ENCODE measurements around the gene SPINT3. TPM values are rescaled to one million over a fixed set of nuclear protein-coding genes. Genes with fewer than 3 reads are reported as not detected.

Gene SPINT3
- total and polyA plus RNA-seq, 9 donors = not detected

- H3K27me3 ChIP-seq = no peaks in the 10 kb centered on the region
- H3K4me3 ChIP-seq = no peak overlapping the region
- TF ChIP-seq POLR2A (IDR thresholded peaks at IDR 0.05) = no peak
- TF ChIP-seq, protein P1, sequence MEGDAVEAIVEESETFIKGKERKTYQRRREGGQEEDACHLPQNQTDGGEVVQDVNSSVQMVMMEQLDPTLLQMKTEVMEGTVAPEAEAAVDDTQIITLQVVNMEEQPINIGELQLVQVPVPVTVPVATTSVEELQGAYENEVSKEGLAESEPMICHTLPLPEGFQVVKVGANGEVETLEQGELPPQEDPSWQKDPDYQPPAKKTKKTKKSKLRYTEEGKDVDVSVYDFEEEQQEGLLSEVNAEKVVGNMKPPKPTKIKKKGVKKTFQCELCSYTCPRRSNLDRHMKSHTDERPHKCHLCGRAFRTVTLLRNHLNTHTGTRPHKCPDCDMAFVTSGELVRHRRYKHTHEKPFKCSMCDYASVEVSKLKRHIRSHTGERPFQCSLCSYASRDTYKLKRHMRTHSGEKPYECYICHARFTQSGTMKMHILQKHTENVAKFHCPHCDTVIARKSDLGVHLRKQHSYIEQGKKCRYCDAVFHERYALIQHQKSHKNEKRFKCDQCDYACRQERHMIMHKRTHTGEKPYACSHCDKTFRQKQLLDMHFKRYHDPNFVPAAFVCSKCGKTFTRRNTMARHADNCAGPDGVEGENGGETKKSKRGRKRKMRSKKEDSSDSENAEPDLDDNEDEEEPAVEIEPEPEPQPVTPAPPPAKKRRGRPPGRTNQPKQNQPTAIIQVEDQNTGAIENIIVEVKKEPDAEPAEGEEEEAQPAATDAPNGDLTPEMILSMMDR (IDR thresholded peaks at IDR 0.05) = no peak
- no peak for TF ChIP-seq EP300 (IDR thresholded peaks at IDR 0.05)
- WGBS, 3 donors = 19 to 32% (median 24%) methylated on average over 2 of the region's 2 CpGs
- intact Hi-C loops (cut with DNase I) = no loop called here
- no peak overlapping the region for H3K27ac ChIP-seq
- no peaks in the 10 kb centered on the region for H3K9me3 ChIP-seq
- DNase-seq = no peak
- no peaks in the 10 kb centered on the region for H3K36me3 ChIP-seq
- H3K4me1 ChIP-seq (ENCODE audit: insufficient read depth) = no peaks in the 10 kb centered on the region
Measured at GRCh38 chr20:45518282-45518681, 2.9 kb upstream of the SPINT3 start.

DNA sequence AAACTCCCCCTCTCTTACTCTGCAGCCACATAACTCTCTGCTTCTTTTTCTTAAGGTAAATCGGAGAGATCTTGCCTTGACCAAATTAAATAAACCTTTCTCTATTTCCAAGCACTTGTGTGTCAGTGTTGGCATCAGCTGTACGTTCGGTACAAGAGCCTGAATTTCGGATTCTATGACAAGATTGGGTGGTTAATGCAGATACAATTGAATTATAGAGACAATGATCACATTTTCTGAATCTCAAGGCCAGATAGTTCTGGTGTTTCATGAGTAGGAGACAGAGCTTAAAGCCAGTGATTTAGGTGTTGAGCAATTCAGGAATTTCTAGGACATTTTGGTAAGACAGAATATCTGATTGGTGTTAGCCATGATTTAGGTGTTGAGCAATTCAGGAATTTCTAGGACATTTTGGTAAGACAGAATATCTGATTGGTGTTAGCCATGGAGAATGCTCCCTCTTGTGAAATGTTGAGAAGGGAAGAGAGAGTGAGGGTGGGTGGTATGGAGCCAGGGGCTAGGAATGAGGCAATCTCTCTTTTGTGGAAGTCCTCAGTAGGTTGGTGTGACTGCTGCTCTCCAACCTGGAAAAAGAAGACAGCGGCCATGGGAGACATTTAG lies 5.1 kb downstream of the SPINT3 start:
- TF ChIP-seq POLR2A (IDR thresholded peaks at IDR 0.05) = no peak
- no peak for TF ChIP-seq EP300 (IDR thresholded peaks at IDR 0.05)
- TF ChIP-seq, protein P1 (IDR thresholded peaks at IDR 0.05) = no peak
- H3K4me1 ChIP-seq (ENCODE audit: insufficient read depth) = no peaks in the 10 kb centered on the region
- 24 to 28% (median 25%) methylated on average over 5 of the region's 5 CpGs for WGBS, 3 donors
- no peaks in the 10 kb centered on the region for H3K9me3 ChIP-seq
- H3K27me3 ChIP-seq = no peaks in the 10 kb centered on the region
- H3K27ac ChIP-seq = no peak overlapping the region
- intact Hi-C loops (cut with DNase I) = no loop called here
- no peak for DNase-seq
- no peaks in the 10 kb centered on the region for H3K36me3 ChIP-seq
- no peak overlapping the region for H3K4me3 ChIP-seq

DNA sequence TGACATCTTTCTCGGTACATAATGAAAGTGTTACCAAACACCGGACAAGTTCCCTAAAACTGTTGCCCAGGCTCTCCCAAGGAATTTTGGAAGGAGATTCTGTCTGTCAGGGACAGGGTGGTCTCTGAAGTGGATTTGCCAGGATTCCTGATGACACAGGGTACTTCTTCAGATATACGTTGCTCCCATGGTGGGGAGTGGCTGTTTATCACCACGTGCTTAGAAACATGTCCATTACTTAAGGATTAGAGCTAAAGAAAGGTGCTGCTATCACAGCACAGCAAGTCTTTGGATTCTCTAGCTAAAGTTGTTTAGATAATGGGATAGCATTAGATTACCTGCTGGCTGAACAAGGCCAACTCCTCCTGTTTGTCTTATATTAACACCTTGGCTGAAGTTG lies 6.3 kb downstream of the SPINT3 start:
- Histone ChIP-seq H3K27ac (no peak overlapping the region), H3K36me3 (no peaks in the 10 kb centered on the region), H3K4me3 (no peak overlapping the region), H3K27me3 (no peaks in the 10 kb centered on the region), H3K9me3 (no peaks in the 10 kb centered on the region), H3K4me1 (ENCODE audit: insufficient read depth) (no peaks in the 10 kb centered on the region)
- no peak for DNase-seq
- TF ChIP-seq POLR2A (IDR thresholded peaks at IDR 0.05) (no peak), EP300 (IDR thresholded peaks at IDR 0.05) (no peak)
- TF ChIP-seq, protein P1 (IDR thresholded peaks at IDR 0.05) = no peak
- intact Hi-C loops (cut with DNase I) = no loop called here
- 40 to 56% (median 50%) methylated on average over 4 of the region's 4 CpGs for WGBS, 3 donors

GRCh38 chr20:45508068-45508886 lies 7.1 kb downstream of the SPINT3 start:
- DNase-seq = no peak

More at GRCh38 chr20:45508068-45508886, 7.1 kb downstream of the SPINT3 start:
- H3K27ac ChIP-seq = no peak overlapping the region
- no peak overlapping the region for H3K4me3 ChIP-seq
- H3K36me3 ChIP-seq = no peaks in the 10 kb centered on the region
- no peaks in the 10 kb centered on the region for H3K4me1 ChIP-seq (ENCODE audit: insufficient read depth)
- intact Hi-C loops (cut with DNase I) = no loop called here
- no peaks in the 10 kb centered on the region for H3K9me3 ChIP-seq
- WGBS, 3 donors = 80 to 88% (median 81%) methylated on average over 7 of the region's 7 CpGs
- H3K27me3 ChIP-seq = no peaks in the 10 kb centered on the region
- TF ChIP-seq POLR2A (IDR thresholded peaks at IDR 0.05) (no peak), EP300 (IDR thresholded peaks at IDR 0.05) (no peak)
- TF ChIP-seq, protein P1 (IDR thresholded peaks at IDR 0.05) = no peak

Measured in ovary (tissue), 9 donors.